ENCODE results near the gene FBXW5.

FBXW5 gene

GRCh38 chr9:136977649-136978072 lies 33.1 kb upstream of the FBXW5 start:
- ATAC-seq (no peak), DNase-seq (no peak)

DNA sequence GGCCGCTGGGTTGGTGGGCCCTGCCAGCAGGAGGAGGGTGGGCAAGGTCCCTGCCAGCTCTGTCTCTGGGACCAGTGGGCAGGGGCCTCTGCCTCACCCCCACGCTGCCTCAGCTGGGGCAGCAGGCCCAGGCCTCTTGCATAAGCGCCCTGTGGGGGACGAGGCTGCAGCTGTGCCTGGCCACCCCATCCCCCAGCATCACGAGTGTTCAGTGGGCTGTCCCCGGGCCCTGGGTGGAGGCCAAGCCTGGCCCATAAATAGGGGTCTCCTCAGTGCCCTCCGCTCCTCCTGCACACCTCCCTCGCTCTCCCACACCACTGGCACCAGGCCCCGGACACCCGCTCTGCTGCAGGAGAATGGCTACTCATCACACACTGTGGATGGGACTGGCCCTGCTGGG lies 32.7 kb upstream of the FBXW5 start, which contains the start of gene PTGDS:
PTGDS (plus strand) TSS at position 282 of the 400 bp plus-strand sequence; CDS start at position 357, 75 bp downstream.
- ATAC-seq, result no peak
- DNase-seq, result no peak

GRCh38 chr9:136975644-136976043 lies 31.1 kb upstream of the FBXW5 start:
- DNase-seq (peak; percentile 64), ATAC-seq (no peak)

DNA sequence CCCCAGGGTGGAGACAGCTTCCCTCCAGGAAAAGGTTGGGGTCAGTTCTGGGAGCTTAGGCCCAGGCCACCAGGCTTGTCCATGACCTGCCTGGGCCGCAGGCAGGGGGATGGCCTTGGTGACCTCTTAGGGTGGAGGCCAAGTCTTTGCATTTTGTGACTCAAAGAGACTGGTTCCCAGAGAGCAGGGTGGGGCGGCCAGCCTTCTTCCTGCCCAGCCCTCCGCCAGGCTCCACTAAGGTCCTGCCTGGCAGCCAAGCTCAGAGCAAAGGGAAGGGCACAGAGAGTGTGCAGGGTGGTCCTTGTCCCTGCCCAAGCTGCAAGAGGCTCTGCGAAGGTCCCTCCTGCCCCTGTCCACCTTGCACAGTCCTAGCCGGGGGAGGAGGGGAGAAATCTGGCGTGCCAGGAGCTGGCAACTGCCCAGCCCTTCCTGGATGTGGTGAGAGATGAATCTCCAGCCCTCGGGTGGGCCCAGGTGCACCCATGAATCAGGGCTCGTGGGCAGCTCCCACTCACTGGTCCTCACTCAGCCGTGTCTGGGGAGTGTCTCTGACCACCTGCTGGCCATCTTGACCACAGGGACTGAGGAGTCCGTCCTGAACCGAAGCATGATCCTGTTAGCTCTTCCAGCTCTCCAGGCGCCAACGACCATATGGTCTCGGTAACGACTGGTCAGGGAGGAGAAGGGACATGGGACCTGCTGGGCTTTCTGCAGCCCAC lies 30.4 kb upstream of the FBXW5 start:
- ATAC-seq (no peak), DNase-seq (no peak)

- ATAC-seq, result no peak
- DNase-seq, result no peak
Measured at GRCh38 chr9:136973618-136974617, 29.4 kb upstream of the FBXW5 start.

DNA sequence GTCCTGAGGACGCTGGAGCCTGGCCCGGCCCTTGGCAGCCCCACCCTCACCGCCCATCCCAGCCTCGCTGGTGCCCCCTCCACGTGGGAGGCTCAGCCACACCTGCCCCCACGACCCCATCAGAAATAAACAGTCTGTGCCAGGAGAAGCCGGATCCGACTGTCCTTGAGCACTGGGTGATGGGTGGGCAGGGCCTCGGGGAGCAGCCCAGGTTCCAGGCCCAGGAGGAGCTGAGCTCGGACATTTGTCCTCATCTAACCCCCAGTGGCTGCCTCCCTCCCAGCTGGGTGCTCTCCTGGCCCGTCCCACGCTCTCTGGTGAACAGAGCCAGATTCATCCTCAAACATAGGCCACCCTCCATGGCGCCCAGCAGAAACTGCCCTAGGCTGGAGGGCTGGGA lies 28.2 kb upstream of the FBXW5 start:
- DNase-seq (no peak), ATAC-seq (no peak)

GRCh38 chr9:136972335-136972734 lies 27.8 kb upstream of the FBXW5 start:
- no peak for ATAC-seq

GRCh38 chr9:136971746-136972145 lies 27.2 kb upstream of the FBXW5 start:
- DNase-seq (no peak), ATAC-seq (no peak)

More at GRCh38 chr9:136972335-136972734, 27.8 kb upstream of the FBXW5 start:
- DNase-seq, result no peak

- DNase-seq, result no peak
- ATAC-seq, result no peak
Measured at GRCh38 chr9:136970361-136970760, 25.8 kb upstream of the FBXW5 start.

GRCh38 chr9:136969774-136970173 lies 25.2 kb upstream of the FBXW5 start:
- DNase-seq (no peak), ATAC-seq (no peak)

DNA sequence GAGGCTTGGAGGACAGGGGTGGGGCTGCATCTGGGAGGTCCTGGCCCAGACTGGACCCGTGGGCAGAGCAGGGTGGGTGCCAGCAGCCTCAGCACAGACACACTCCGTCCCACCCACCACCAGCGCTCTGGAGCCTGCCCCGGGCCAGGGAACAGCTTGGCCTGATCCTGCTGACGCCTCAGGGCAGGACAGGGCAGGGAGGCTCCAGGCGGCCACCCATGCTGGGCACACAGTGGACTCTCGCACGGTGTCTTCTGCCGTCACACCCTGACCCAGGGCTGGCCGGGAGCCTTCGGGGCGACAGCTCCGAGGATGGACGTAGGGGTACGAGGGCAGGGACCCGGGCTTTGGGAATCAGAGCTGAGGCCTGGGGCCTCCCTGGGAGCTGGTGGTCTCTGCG lies 24.6 kb upstream of the FBXW5 start:
- DNase-seq (no peak), ATAC-seq (no peak)

GRCh38 chr9:136968333-136969127 lies 24.0 kb upstream of the FBXW5 start:
- no peak for ATAC-seq
- DNase-seq, result no peak

DNA sequence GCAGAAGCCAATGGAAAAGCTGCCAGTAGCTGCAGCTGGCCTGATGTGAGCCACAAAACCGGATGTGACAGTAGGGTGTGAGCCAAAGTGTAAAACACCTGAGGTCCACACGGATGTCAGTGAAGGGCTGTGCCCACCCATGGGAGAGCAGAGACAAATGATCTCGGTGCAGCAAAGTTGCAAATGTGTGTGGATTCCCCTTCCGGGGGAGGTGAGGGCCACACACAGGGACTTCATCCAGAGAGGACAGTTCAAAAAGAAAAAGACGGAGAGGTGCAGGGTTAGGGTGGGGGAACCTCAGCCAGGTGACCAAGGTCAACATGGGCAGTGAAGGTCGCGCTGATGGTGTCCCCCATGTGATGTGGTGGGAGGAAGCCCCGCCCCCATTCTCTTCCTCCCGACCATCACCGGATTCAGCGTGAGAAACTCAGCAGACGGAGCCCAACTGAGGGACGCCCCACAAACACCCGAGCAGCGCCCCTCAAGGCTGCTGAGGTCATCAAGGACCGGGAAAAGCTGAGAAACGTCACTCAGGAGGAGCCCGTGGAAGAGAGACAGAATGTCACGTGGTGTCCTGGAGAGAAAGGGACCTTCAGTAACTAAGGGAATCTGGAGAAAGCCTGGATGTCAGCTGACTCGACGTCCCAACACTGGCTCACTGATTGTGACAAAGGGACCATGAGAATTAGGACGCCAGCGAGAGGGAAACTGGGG lies 21.4 kb upstream of the FBXW5 start:
- DNase-seq, result no peak
- no peak for ATAC-seq

- DNase-seq (no peak), ATAC-seq (no peak)
Measured at GRCh38 chr9:136964833-136965422, 20.4 kb upstream of the FBXW5 start.

GRCh38 chr9:136964171-136964689 lies 19.7 kb upstream of the FBXW5 start:
- no peak for ATAC-seq

DNA sequence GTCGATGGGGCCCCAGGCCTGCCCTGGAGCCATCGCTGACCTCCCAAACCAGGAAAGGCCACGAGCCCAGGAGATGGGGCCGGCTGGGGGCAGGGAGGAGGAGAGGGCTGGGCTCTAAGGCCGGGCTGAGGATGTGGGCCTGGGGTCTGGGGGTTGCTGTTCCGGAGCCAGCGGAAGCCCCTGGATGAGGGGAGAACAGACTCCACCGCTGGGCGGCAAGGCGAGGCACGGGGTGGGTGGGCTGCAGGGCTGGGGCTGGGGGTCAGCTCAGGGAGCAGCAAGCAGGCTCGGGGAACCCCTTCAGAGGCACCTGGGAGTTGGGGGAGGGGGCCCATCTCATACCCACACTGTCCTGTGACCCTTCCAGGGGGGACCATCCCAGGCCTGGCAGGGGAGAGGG lies 19.2 kb upstream of the FBXW5 start:
- ATAC-seq, result no peak

More at GRCh38 chr9:136964171-136964689, 19.7 kb upstream of the FBXW5 start:
- no peak for DNase-seq

GRCh38 chr9:136963341-136963740 lies 18.8 kb upstream of the FBXW5 start:
- ATAC-seq, result no peak
- no peak for DNase-seq

More for the DNA sequence above, 19.2 kb upstream of the FBXW5 start:
- DNase-seq, result no peak

GRCh38 chr9:136962701-136963248 lies 18.2 kb upstream of the FBXW5 start:
- ATAC-seq (no peak), DNase-seq (no peak)

GRCh38 chr9:136962163-136962562 lies 17.6 kb upstream of the FBXW5 start:
- DNase-seq (no peak), ATAC-seq (no peak)

DNA sequence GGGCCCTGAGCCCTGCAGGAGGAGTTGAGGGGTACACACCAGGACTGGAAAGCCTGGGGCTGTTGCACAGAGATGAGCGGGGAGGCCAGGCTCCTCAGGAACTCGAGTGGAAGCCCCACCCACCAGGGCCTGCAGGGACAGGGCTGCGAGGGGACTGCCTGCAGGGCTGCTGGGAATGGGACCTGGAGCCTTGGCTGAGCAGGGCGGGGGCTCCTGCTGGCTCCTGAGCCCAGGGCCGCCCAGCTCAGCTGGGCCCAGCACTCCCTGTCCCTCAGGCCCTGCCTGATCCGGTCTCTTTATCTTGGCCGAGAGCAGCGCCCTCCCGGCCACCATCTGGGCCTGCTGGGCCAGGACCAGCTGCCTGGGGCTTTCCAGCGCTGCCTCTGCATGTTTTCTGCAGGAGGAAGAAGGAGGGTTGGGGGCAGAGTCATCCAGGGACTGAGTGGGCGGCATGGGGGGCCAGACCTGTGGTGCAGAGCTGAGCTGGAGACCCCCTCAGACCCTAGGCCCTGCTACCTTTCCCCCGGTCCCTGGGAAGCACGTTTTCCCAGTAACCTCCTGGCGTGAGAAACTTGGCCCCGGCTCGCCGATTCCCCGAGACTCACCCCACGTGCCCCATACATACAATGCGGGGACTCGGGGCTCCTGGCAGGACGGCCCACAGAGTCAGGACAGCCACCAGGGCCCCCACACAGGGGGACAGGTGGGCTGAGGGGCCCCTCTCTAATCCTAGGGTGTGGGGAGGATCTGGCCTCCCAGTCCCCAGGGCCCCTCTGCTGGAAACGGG lies 16.9 kb upstream of the FBXW5 start:
- DNase-seq (no peak), ATAC-seq (no peak)
